LNCAP (cell line): ENCODE results near the gene ALPP.

Experiments
- CTCF ChIP-seq: fragments of 450-650 bp; IDR thresholded peaks from 2 replicates; pipeline ENCODE4 v1.5.1; 2017; ENCODE audit warnings: mild to moderate bottlenecking

ALPP gene

DNA sequence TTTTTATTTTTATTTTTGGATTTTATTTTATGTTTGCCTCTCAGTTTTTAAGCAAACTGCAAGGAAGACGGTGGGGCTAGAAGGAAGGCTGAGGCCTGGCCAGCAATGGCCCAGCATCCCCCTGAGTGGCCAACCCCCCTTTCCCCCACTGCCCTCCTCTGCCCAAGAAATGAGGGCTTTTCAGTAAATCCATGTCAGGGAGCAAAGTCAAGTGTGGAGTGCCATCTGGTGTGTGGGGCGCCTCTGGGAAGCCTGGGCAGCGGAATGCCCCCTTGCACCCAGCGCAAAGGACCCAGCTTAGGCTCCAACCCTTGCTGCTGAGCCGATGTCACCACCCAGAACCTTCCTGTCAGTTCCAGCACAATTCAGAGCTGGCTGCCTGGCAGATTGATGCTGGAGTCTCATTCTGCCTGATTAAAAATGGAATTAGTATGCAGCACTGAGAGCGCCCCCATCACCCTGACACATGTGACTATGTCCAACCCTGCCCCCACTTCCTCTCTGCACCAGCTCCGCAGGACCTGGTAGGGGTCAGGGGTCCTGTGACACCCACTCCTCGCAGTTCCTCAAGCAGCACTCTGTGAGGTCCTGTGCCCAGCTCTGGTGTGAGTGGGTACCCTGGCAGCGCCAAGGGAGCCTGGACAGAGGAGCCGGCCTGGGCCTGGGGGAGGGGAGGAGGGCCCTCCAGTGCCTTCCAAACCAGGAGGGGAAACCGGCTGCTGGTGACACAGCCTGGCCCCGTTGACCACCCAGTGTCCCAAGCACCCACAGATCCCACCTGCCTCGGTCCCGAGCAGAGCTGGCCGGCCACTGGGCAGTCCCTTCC is 9.2 kb upstream of the ALPP start:
- TF ChIP-seq CTCF, result no peak

GRCh38 chr2:232372231-232373208 is 6.0 kb upstream of the ALPP start:
- no peak for TF ChIP-seq CTCF

DNA sequence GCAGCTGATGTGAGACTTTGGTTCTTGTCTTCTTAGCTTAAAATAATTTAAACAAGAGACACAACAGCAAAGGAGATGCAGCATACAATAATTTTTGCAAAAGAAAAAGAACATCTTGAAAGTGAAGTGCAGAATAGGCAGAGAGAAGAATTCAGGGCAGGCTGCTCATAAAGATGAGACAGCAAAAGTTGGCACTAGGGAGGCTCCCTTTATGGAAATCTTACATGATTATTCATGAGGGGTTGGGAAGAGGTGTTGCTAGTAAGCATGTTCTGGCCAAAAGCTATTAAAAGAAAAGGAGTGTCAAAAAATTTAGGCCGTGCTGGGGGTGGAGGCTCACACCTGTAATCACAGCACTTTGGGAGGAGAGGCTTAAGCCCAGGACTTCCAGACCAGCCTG is 4.2 kb upstream of the ALPP start:
- no peak for TF ChIP-seq CTCF

DNA sequence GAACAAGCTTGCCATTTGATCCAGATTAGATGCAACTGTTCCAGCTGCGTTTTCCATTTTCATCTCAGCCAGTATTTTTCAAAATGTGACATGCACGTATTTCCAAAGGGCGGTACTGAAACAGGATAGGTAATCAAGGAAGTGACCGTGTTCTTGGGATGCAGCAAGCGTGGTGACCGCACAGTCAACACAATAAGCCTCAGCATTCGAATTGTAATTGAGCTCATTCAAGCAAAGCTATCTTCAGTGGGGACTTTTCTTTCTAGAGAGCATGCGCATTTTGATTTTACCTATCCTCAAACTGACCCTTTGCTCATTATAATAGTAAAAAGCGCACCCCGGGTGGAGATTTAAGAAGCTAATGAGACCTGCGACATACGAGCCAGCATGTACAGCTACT is 3.4 kb upstream of the ALPP start:
- no peak for TF ChIP-seq CTCF

DNA sequence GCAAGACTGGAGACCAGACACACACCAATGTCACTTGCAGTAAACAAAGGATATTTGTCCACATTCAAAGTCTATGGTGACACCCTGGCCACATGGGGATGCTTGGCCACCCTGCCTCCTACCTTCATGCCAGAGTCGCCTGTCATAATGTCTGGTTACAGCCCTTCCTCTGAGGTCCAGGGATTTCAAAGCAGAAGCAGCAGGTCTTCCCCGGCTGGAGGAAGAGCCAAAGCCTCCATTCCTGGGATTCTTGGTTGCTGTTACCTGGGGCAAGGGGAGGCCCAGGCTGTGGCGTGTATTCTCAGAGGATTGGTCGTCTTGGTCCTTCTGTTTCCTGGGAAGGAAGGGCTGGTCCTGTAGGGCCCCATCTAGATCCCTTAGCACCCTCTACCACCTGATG is 2.3 kb upstream of the ALPP start:
- TF ChIP-seq CTCF, result no peak

GRCh38 chr2:232376713-232377112 is 1.8 kb upstream of the ALPP start:
- TF ChIP-seq CTCF, result no peak

- no peak for TF ChIP-seq CTCF
Measured at GRCh38 chr2:232377319-232377718, 1.2 kb upstream of the ALPP start.
